ENCODE data around the gene ST3GAL6. TPM values are rescaled to one million over a fixed set of nuclear protein-coding genes. Genes with fewer than 3 reads are reported as not detected.

ST3GAL6 gene
- total and polyA plus RNA-seq, 10 of the 15 experiments (the other 5 are each of a cell fraction or from before 2014, with no cell fraction given): 19.5 to 41.2 (median 37.4) TPM

DNA sequence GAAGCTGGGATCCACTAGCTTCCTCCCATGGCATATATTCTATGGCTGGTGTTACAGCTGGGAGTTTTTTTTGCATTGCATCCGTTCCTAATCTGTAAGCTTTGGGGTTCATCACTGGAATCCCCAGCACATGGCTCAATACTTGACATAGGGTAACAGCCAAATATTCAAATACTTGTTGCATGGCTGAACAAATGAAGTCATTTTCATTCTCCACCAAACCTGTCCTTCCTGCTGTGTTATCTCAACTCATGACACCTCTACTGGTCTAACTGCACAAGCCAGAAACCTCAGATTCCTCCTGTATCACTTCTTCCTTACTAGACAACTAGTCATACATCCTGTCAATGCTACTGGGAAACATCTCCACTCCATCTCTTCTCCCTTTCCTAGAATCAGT, 43.4 kb downstream of the ST3GAL6 start:
- RAD21 ChIA-PET (ENCODE audit: unreplicated experiment): interaction anchor here (1.2 kb wide), 1 partner anchor 206 kb away, joined by 3 read pairs; no protein-coding TSS in a partner anchor
- in situ Hi-C loops (cut with MboI) (loop anchor here (25.0 kb wide), 1 partner anchor 469 kb away; no protein-coding TSS in a partner anchor), intact Hi-C loops (cut with micrococcal nuclease; ENCODE audit: unreplicated experiment) (no loop called here)
- CTCF ChIA-PET: interaction anchor here (1.4 kb wide), 2 partner anchors 11 to 204 kb away, joined by 5 read pairs; no protein-coding TSS in a partner anchor
- H4K20me1 ChIP-seq (ENCODE audit: control insufficient read depth, insufficient read depth): no peaks in the 10 kb centered on the region
- peak; percentile 45 for ATAC-seq
- POLR2A ChIA-PET: no interaction called here
- H2AFZ ChIP-seq (ENCODE audit: control insufficient read depth, low read depth, low read length): no peak overlapping the region
- H3K4me1 ChIP-seq (ENCODE audit: control insufficient read depth, insufficient read depth, low read length): no peaks in the 10 kb centered on the region
- SMC1A ChIA-PET (ENCODE audit: uncharacterized antibody, unreplicated experiment): interaction anchor here (0.7 to 2.0 kb wide), 4 partner anchors 11 to 203 kb away, joined by 3 to 21 read pairs (median 3); no protein-coding TSS in a partner anchor
- H3K9ac ChIP-seq (ENCODE audit: control insufficient read depth, insufficient read depth, low read length): no peak overlapping the region
- no peak overlapping the region for H3K4me2 ChIP-seq (ENCODE audit: control insufficient read depth, insufficient read depth)
- no peak overlapping the region for H3K27ac ChIP-seq (ENCODE audit: control insufficient read depth, insufficient read depth)
- no peaks in the 10 kb centered on the region for H3K79me2 ChIP-seq (ENCODE audit: control insufficient read depth, insufficient read depth, low read length)
- no TSS peak for BruUV-seq (replicated peaks)
- no peak for TF ChIP-seq NFXL1 (IDR thresholded peaks at IDR 0.05; ENCODE audit: borderline replicate concordance)
- no peak for TF ChIP-seq IKZF1 (conservative IDR thresholded peaks at IDR 0.05)
- TF ChIP-seq, protein P1, sequence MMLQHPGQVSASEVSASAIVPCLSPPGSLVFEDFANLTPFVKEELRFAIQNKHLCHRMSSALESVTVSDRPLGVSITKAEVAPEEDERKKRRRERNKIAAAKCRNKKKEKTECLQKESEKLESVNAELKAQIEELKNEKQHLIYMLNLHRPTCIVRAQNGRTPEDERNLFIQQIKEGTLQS (IDR thresholded peaks at IDR 0.05; ENCODE audit: borderline replicate concordance, extremely low read depth, low read depth, low read length): no peak
- TF ChIP-seq, protein P2, sequence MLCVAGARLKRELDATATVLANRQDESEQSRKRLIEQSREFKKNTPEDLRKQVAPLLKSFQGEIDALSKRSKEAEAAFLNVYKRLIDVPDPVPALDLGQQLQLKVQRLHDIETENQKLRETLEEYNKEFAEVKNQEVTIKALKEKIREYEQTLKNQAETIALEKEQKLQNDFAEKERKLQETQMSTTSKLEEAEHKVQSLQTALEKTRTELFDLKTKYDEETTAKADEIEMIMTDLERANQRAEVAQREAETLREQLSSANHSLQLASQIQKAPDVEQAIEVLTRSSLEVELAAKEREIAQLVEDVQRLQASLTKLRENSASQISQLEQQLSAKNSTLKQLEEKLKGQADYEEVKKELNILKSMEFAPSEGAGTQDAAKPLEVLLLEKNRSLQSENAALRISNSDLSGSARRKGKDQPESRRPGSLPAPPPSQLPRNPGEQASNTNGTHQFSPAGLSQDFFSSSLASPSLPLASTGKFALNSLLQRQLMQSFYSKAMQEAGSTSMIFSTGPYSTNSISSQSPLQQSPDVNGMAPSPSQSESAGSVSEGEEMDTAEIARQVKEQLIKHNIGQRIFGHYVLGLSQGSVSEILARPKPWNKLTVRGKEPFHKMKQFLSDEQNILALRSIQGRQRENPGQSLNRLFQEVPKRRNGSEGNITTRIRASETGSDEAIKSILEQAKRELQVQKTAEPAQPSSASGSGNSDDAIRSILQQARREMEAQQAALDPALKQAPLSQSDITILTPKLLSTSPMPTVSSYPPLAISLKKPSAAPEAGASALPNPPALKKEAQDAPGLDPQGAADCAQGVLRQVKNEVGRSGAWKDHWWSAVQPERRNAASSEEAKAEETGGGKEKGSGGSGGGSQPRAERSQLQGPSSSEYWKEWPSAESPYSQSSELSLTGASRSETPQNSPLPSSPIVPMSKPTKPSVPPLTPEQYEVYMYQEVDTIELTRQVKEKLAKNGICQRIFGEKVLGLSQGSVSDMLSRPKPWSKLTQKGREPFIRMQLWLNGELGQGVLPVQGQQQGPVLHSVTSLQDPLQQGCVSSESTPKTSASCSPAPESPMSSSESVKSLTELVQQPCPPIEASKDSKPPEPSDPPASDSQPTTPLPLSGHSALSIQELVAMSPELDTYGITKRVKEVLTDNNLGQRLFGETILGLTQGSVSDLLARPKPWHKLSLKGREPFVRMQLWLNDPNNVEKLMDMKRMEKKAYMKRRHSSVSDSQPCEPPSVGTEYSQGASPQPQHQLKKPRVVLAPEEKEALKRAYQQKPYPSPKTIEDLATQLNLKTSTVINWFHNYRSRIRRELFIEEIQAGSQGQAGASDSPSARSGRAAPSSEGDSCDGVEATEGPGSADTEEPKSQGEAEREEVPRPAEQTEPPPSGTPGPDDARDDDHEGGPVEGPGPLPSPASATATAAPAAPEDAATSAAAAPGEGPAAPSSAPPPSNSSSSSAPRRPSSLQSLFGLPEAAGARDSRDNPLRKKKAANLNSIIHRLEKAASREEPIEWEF (IDR thresholded peaks at IDR 0.05; ENCODE audit: insufficient replicate concordance, low read depth, low read length): no peak
- no peak for TF ChIP-seq CREB1 (IDR thresholded peaks at IDR 0.05; ENCODE audit: low read depth)
- TF ChIP-seq, protein P3, sequence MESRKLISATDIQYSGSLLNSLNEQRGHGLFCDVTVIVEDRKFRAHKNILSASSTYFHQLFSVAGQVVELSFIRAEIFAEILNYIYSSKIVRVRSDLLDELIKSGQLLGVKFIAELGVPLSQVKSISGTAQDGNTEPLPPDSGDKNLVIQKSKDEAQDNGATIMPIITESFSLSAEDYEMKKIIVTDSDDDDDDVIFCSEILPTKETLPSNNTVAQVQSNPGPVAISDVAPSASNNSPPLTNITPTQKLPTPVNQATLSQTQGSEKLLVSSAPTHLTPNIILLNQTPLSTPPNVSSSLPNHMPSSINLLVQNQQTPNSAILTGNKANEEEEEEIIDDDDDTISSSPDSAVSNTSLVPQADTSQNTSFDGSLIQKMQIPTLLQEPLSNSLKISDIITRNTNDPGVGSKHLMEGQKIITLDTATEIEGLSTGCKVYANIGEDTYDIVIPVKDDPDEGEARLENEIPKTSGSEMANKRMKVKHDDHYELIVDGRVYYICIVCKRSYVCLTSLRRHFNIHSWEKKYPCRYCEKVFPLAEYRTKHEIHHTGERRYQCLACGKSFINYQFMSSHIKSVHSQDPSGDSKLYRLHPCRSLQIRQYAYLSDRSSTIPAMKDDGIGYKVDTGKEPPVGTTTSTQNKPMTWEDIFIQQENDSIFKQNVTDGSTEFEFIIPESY (IDR thresholded peaks at IDR 0.05): no peak
- TF ChIP-seq NRF1 (conservative IDR thresholded peaks at IDR 0.05; ENCODE audit: low read depth, low read length): no peak
- no peak for TF ChIP-seq CEBPZ (IDR thresholded peaks at IDR 0.05; ENCODE audit: low read depth, low read length)
- no peak for TF ChIP-seq NFIC (IDR thresholded peaks at IDR 0.05; ENCODE audit: low read depth, low read length)
- H3K27me3 ChIP-seq (replicated peaks in 1 of 2; ENCODE audit: control insufficient read depth in 2 of 2, insufficient read depth in 2 of 2, low read length in 1 of 2): no peaks in the 10 kb centered on the region
- 35% methylated on average over 1 of the region's 1 CpG for WGBS (ENCODE audit: insufficient coverage, insufficient replicate concordance, low lambda C conversion rate, missing lambda C conversion rate)
- no peaks in the 10 kb centered on the region for H3K36me3 ChIP-seq (ENCODE audit: control insufficient read depth in 2 of 2, insufficient read depth in 2 of 2, low read length in 1 of 2)
- H3K9me3 ChIP-seq (replicated peaks; ENCODE audit: control insufficient read depth, insufficient read depth, low read length): no peaks in the 10 kb centered on the region
- H3K4me3 ChIP-seq: no peak overlapping the region
- FAIRE-seq: no peak
- no peak for DNase-seq (ENCODE audit: low read depth, low spot score)
